CD4-positive, alpha-beta memory T cell (primary cell): ENCODE measurements around the gene PANK4. TPM values are rescaled to one million over a fixed set of nuclear protein-coding genes. Genes with fewer than 3 reads are reported as not detected.
"Not testable (repeated sequence)": the region's sequence is repeated elsewhere in the genome, so short reads cannot be mapped to it uniquely, and the experiment has no call there.

Experiments used
- CTCF ChIA-PET: fragments of 350-600 bp; sonication (Branson Sonifier 250); formaldehyde crosslinking; loops from one replicate; lab custom pipeline; 2021; ENCODE audit warnings: inconsistent platforms; ENCODE audit not compliant: partially characterized antibody; lab: Charles Lee
- POLR2A ChIA-PET: fragments of 350-600 bp; sonication (Branson Sonifier 250); formaldehyde crosslinking; loops from one replicate; lab custom pipeline; 2021; ENCODE audit not compliant: partially characterized antibody; lab: Charles Lee
- DNase-seq, 5 donors: peaks; one replicate each; pipeline versions ENCODE4 v3.0.0 to v3.0.0-alpha.2; 2020 to 2022; ENCODE audit warnings: mixed read lengths in 1 of 5
- H3K27ac ChIP-seq: one replicate; pipeline ENCODE4 v1.7.0; 2013; ENCODE audit warnings: low read depth, low read length
- H3K27me3 ChIP-seq: 2 replicates; pipeline ENCODE4 v1.7.0; 2013; ENCODE audit warnings: mild to moderate bottlenecking, low read length, moderate library complexity; ENCODE audit not compliant: insufficient read depth
- H3K36me3 ChIP-seq: 2 replicates; pipeline ENCODE4 v1.7.0; 2013; ENCODE audit warnings: mild to moderate bottlenecking, low read length, moderate library complexity; ENCODE audit not compliant: insufficient read depth
- H3K4me1 ChIP-seq: 2 replicates; pipeline ENCODE4 v1.7.0; 2013; ENCODE audit warnings: mild to moderate bottlenecking, low read length, moderate library complexity; ENCODE audit not compliant: insufficient read depth
- H3K4me3 ChIP-seq, 2 donors: one replicate each; pipeline ENCODE4 v1.7.0; 2013; ENCODE audit warnings: low read length in 2 of 2, mild to moderate bottlenecking in 1 of 2
- H3K9me3 ChIP-seq, 2 donors: one replicate each; pipeline ENCODE4 v1.7.0; 2013; ENCODE audit warnings: low read length in 2 of 2, control low read depth in 1 of 2; ENCODE audit not compliant: control insufficient read depth in 1 of 2
- H3K27ac Mint-ChIP-seq, 7 donors: one replicate each; pipeline ENCODE4 v1.8.0; 2020 to 2021; ENCODE audit warnings: mixed read lengths in 7 of 7, mild to moderate bottlenecking in 6 of 7, inconsistent platforms in 3 of 7, moderate library complexity in 3 of 7
- H3K27me3 Mint-ChIP-seq, 2 donors: one replicate each; pipeline ENCODE4 v1.8.0; 2020 to 2021; ENCODE audit warnings: mixed read lengths in 2 of 2
- H3K36me3 Mint-ChIP-seq, 2 donors: one replicate each; pipeline ENCODE4 v1.8.0; 2020 to 2021; ENCODE audit warnings: mixed read lengths in 2 of 2, inconsistent platforms in 1 of 2, mild to moderate bottlenecking in 1 of 2
- H3K4me1 Mint-ChIP-seq, 4 donors: one replicate each; pipeline ENCODE4 v1.8.0; 2020 to 2021; ENCODE audit warnings: mixed read lengths in 4 of 4, mild to moderate bottlenecking in 1 of 4
- H3K4me3 Mint-ChIP-seq, 8 donors: one replicate each; pipeline ENCODE4 v1.8.0; 2020 to 2021; ENCODE audit warnings: mixed read lengths in 8 of 8, mild to moderate bottlenecking in 7 of 8, moderate library complexity in 6 of 8, inconsistent platforms in 3 of 8
- H3K9me3 Mint-ChIP-seq, 8 donors: one replicate each; pipeline ENCODE4 v1.8.0; 2020 to 2021; ENCODE audit warnings: mixed read lengths in 8 of 8, mild to moderate bottlenecking in 5 of 8, inconsistent platforms in 3 of 8, moderate library complexity in 1 of 8
- intact Hi-C: fragments of 100-400 bp; cut with micrococcal nuclease; formaldehyde crosslinking; loops from one replicate; pipeline ENCODE4 v1.15.1; 2023
- polyA plus RNA-seq, 2 donors: library from polyadenylated mRNA; unstranded; fragments of 300-500 nt; fragmentation: Illumina TruSeq; gene quantifications; one replicate each; pipeline ENCODE4 v1.2.3, GENCODE V29; 2021
- total RNA-seq, 2 experiments: library from RNA; stranded (reverse); gene quantifications; one replicate each; pipeline ENCODE4 v1.2.3, GENCODE V29; 2021

PANK4 gene
- total and polyA plus RNA-seq, 4 experiments from 2014 or later = 10.6 to 93.7 (median 56.6) TPM

GRCh38 chr1:2554621-2555387 lies 28.4 kb upstream of the PANK4 start:
- H3K4me3 Mint-ChIP-seq = peak overlapping the region in 7 of 8 donors; percentile 8 to 99 (median 73)
- peaks cover 10 to 56% (median 32%) of the 10 kb centered on the region in 4 donors for H3K4me1 Mint-ChIP-seq
- POLR2A ChIA-PET = interaction anchor here (1.2 to 11.5 kb wide), 11 partner anchors 8 to 163 kb away, joined by 3 to 180 read pairs (median 13); partner anchors contain the start of genes MORN1, PANK4, PEX10 and PRXL2B

GRCh38 chr1:2553871-2554620 lies 27.6 kb upstream of the PANK4 start:
- H3K4me3 ChIP-seq = no peak overlapping the region
- peaks cover 49% of the 10 kb centered on the region for H3K4me1 ChIP-seq
- intact Hi-C loops = no loop called here
- peak overlapping the region in 6 of 7 donors; percentile 42 to 96 (median 80) for H3K27ac Mint-ChIP-seq
- peak in 1 of 5 donors; percentile 21 for DNase-seq
- H3K9me3 ChIP-seq = no peaks in the 10 kb centered on the region
- H3K4me3 Mint-ChIP-seq = peak overlapping the region in 3 of 8 donors; percentile 54 to 99 (median 92)
- H3K27ac ChIP-seq = no peak overlapping the region
- peaks cover 12 to 61% (median 34%) of the 10 kb centered on the region in 4 donors for H3K4me1 Mint-ChIP-seq
- ChIA-PET POLR2A (interaction anchor here (2.0 to 11.5 kb wide), 7 partner anchors 7 to 140 kb away, joined by 5 to 180 read pairs (median 36); partner anchors contain the start of genes PANK4, PEX10 and PRXL2B), CTCF (interaction anchor here (4.6 kb wide), 1 partner anchor 30 kb away, joined by 37 read pairs; the partner anchor contains the start of gene PRXL2B)
- H3K9me3 Mint-ChIP-seq = peaks cover 0 to 2% (median 0%) of the 10 kb centered on the region in 8 donors
- peaks cover 0 to 15% of the 10 kb centered on the region in 2 donors for H3K36me3 Mint-ChIP-seq
- peaks cover 13% of the 10 kb centered on the region for H3K36me3 ChIP-seq
- no peaks in the 10 kb centered on the region for H3K27me3 ChIP-seq
- H3K27me3 Mint-ChIP-seq = no peaks in the 10 kb centered on the region

More at GRCh38 chr1:2554621-2555387, 28.4 kb upstream of the PANK4 start:
- H3K4me1 ChIP-seq = peaks cover 44% of the 10 kb centered on the region
- CTCF ChIA-PET = interaction anchor here (2.4 to 4.6 kb wide), 2 partner anchors 30 to 33 kb away, joined by 7 to 37 read pairs; partner anchors contain the start of gene PRXL2B
- Mint-ChIP-seq H3K27me3 (no peaks in the 10 kb centered on the region), H3K36me3 (peaks cover 0 to 17% of the 10 kb centered on the region in 2 donors), H3K27ac (peak overlapping the region; percentile 77 to 100 (median 84)), H3K9me3 (peaks cover 0 to under 1% (median 0%) of the 10 kb centered on the region in 8 donors)
- H3K4me3 ChIP-seq = peak overlapping the region in 1 of 2 donors; percentile 95
- no peaks in the 10 kb centered on the region for H3K27me3 ChIP-seq
- intact Hi-C loops = no loop called here
- H3K36me3 ChIP-seq = peaks cover 14% of the 10 kb centered on the region
- peak; percentile 40 to 52 (median 43) for DNase-seq
- H3K27ac ChIP-seq = peak overlapping the region; percentile 98
- no peaks in the 10 kb centered on the region for H3K9me3 ChIP-seq

GRCh38 chr1:2553076-2553475 lies 26.7 kb upstream of the PANK4 start:
- H3K9me3 ChIP-seq, H3K36me3 ChIP-seq, H3K9me3 Mint-ChIP-seq, H3K27ac Mint-ChIP-seq, CTCF ChIA-PET, H3K4me3 ChIP-seq, H3K4me3 Mint-ChIP-seq, H3K27me3 ChIP-seq, H3K27ac ChIP-seq, intact Hi-C loops, POLR2A ChIA-PET, H3K27me3 Mint-ChIP-seq: not testable (repeated sequence)
- H3K4me1 Mint-ChIP-seq = peaks cover 16 to 58% (median 36%) of the 10 kb centered on the region in 4 donors
- H3K36me3 Mint-ChIP-seq = peaks cover 0 to 11% of the 10 kb centered on the region in 2 donors
- peaks cover 47% of the 10 kb centered on the region for H3K4me1 ChIP-seq
- peak in 1 of 5 donors; percentile 9 for DNase-seq

- peak overlapping the region in 1 of 7 donors; percentile 18 for H3K27ac Mint-ChIP-seq
- H3K4me3 Mint-ChIP-seq = no peak overlapping the region
- H3K36me3 Mint-ChIP-seq = peaks cover 0 to 11% of the 10 kb centered on the region in 2 donors
- intact Hi-C loops = no loop called here
- CTCF ChIA-PET = no interaction called here
- peaks cover 46% of the 10 kb centered on the region for H3K4me1 ChIP-seq
- H3K36me3 ChIP-seq = no peaks in the 10 kb centered on the region
- H3K27me3 ChIP-seq = no peaks in the 10 kb centered on the region
- H3K9me3 Mint-ChIP-seq = peaks cover 0 to 2% (median 0%) of the 10 kb centered on the region in 8 donors
- no peaks in the 10 kb centered on the region for H3K27me3 Mint-ChIP-seq
- no peaks in the 10 kb centered on the region for H3K9me3 ChIP-seq
- peaks cover 15 to 61% (median 38%) of the 10 kb centered on the region in 4 donors for H3K4me1 Mint-ChIP-seq
- H3K4me3 ChIP-seq = no peak overlapping the region
- POLR2A ChIA-PET = interaction anchor here (1.0 kb wide), 1 partner anchor 34 kb away, joined by 3 read pairs; no protein-coding TSS in a partner anchor
- H3K27ac ChIP-seq = no peak overlapping the region
- DNase-seq = peak in 1 of 5 donors; percentile 5
Observed at GRCh38 chr1:2552189-2552588, 25.8 kb upstream of the PANK4 start.

- peaks cover 42% of the 10 kb centered on the region for H3K4me1 ChIP-seq
- intact Hi-C loops = not testable (repeated sequence)
Observed at GRCh38 chr1:2551544-2551943, 25.1 kb upstream of the PANK4 start.

GRCh38 chr1:2550309-2550861 lies 24.0 kb upstream of the PANK4 start:
- H3K36me3 ChIP-seq, intact Hi-C loops, H3K9me3 ChIP-seq, H3K4me3 ChIP-seq, H3K9me3 Mint-ChIP-seq, H3K27me3 Mint-ChIP-seq, H3K27ac ChIP-seq, H3K36me3 Mint-ChIP-seq, H3K27me3 ChIP-seq, H3K4me3 Mint-ChIP-seq: not testable (repeated sequence)
- H3K4me1 ChIP-seq = peaks cover 41% of the 10 kb centered on the region
- ChIA-PET POLR2A (interaction anchor here (5.0 to 10.5 kb wide), 2 partner anchors 21 to 34 kb away, joined by 189 to 367 read pairs; partner anchors contain the start of genes HES5, PANK4 and PRXL2B), CTCF (interaction anchor here (3.5 kb wide), 1 partner anchor 34 kb away, joined by 34 read pairs; no protein-coding TSS in a partner anchor)
- H3K4me1 Mint-ChIP-seq = peaks cover 8 to 53% (median 31%) of the 10 kb centered on the region in 4 donors
- H3K27ac Mint-ChIP-seq = peak overlapping the region in 6 of 7 donors; percentile 25 to 99 (median 86)
- DNase-seq = peak in 1 of 5 donors; percentile 31

More at GRCh38 chr1:2551544-2551943, 25.1 kb upstream of the PANK4 start:
- H3K27me3 Mint-ChIP-seq, H3K4me3 Mint-ChIP-seq, H3K9me3 ChIP-seq, H3K27ac ChIP-seq, H3K36me3 ChIP-seq, H3K9me3 Mint-ChIP-seq, H3K4me3 ChIP-seq, H3K27me3 ChIP-seq, H3K36me3 Mint-ChIP-seq, CTCF ChIA-PET: not testable (repeated sequence)
- Mint-ChIP-seq H3K27ac (peak overlapping the region in 3 of 7 donors; percentile 27 to 77 (median 65)), H3K4me1 (peaks cover 14 to 64% (median 38%) of the 10 kb centered on the region in 4 donors)
- DNase-seq = peak in 1 of 5 donors; percentile 28
- POLR2A ChIA-PET = interaction anchor here (1.0 kb wide), 1 partner anchor 34 kb away, joined by 3 read pairs; no protein-coding TSS in a partner anchor
